Endodermal cell (in vitro differentiated cells): ENCODE measurements around the gene FBXO5. TPM values are rescaled to one million over a fixed set of nuclear protein-coding genes. Genes with fewer than 3 reads are reported as not detected.

Source experiments
- DNase-seq: peaks from one replicate; pipeline ENCODE4 v3.0.0-alpha.2; 2017
- H3K27ac ChIP-seq: 2 replicates; pipeline ENCODE4 v1.5.1; 2013; ENCODE audit warnings: mild to moderate bottlenecking, low read depth, low read length, moderate library complexity
- H3K27me3 ChIP-seq: 2 replicates; pipeline ENCODE4 v1.6.1; 2013; ENCODE audit warnings: mild to moderate bottlenecking, low read length, moderate library complexity; ENCODE audit not compliant: insufficient read depth, control insufficient read depth, poor library complexity, severe bottlenecking
- H3K36me3 ChIP-seq: 2 replicates; pipeline ENCODE4 v1.7.0; 2013; ENCODE audit warnings: mild to moderate bottlenecking, low read length, moderate library complexity; ENCODE audit not compliant: control insufficient read depth, insufficient read depth
- H3K4me1 ChIP-seq: one replicate; pipeline ENCODE4 v1.7.0; 2013; ENCODE audit warnings: low read length; ENCODE audit not compliant: control insufficient read depth, insufficient read depth
- H3K4me3 ChIP-seq: 2 replicates; pipeline ENCODE4 v1.5.1; 2013; ENCODE audit warnings: mild to moderate bottlenecking, low read length, moderate library complexity
- H3K9ac ChIP-seq: 2 replicates; pipeline ENCODE4 v1.6.1; 2013; ENCODE audit warnings: mild to moderate bottlenecking, low read length, moderate library complexity; ENCODE audit not compliant: poor library complexity, severe bottlenecking; ENCODE audit errors: extremely low read depth
- H3K9me3 ChIP-seq: 2 replicates; pipeline ENCODE4 v1.6.1; 2013; ENCODE audit warnings: mild to moderate bottlenecking, low read length, moderate library complexity; ENCODE audit not compliant: control insufficient read depth
- H3K27ac Mint-ChIP-seq: 2 replicates; pipeline ENCODE4 v1.8.0; 2020; ENCODE audit warnings: mixed read lengths
- H3K27me3 Mint-ChIP-seq: 2 replicates; pipeline ENCODE4 v1.8.0; 2021; ENCODE audit warnings: mild to moderate bottlenecking, mixed read lengths; ENCODE audit not compliant: insufficient read depth
- H3K36me3 Mint-ChIP-seq: 2 replicates; pipeline ENCODE4 v1.8.0; 2020; ENCODE audit warnings: low read depth, mixed read lengths
- H3K4me1 Mint-ChIP-seq: 2 replicates; pipeline ENCODE4 v1.8.0; 2020; ENCODE audit warnings: mixed read lengths
- H3K4me3 Mint-ChIP-seq: 2 replicates; pipeline ENCODE4 v1.8.0; 2020; ENCODE audit warnings: mild to moderate bottlenecking, moderate library complexity, mixed read lengths
- H3K9me3 Mint-ChIP-seq: 2 replicates; pipeline ENCODE4 v1.8.0; 2020; ENCODE audit warnings: mild to moderate bottlenecking, mixed read lengths
- CTCF ChIP-seq: fragments of 200-600 bp; sonication (generic); conservative IDR thresholded peaks from 2 replicates; pipeline ENCODE4 v1.5.0; 2021; ENCODE audit warnings: antibody characterized with exemption, mild to moderate bottlenecking
- WGBS, 2 experiments: methylation state at CpG; one replicate each; pipeline versions ENCODE4 v1.1.5 to v1.1.7; 2013; ENCODE audit warnings: missing lambda C conversion rate in 2 of 2, mixed read lengths in 1 of 2; ENCODE audit not compliant: insufficient coverage in 1 of 2, insufficient read length in 1 of 2; 5-methylcytosine and 5-hydroxymethylcytosine counted together
- total RNA-seq, 2 donors: library from RNA; stranded (reverse); fragmentation: NEBNext Ultra II Directional in 1 of 2; extraction: Animal tissue kit (Norgen Biotek cat#: 25700) in 1 of 2; gene quantifications; 2 replicates in 1 of 2; 3 replicates in 1 of 2; pipeline ENCODE4 v1.2.1, GENCODE V29; 2021

FBXO5 gene
- total RNA-seq, 2 donors from 2014 or later = 39.8 to 71.6 TPM

- Mint-ChIP-seq H3K4me3 (no peak overlapping the region), H3K27ac (no peak overlapping the region), H3K36me3 (no peaks in the 10 kb centered on the region), H3K27me3 (no peaks in the 10 kb centered on the region), H3K4me1 (peaks cover 14% of the 10 kb centered on the region), H3K9me3 (no peaks in the 10 kb centered on the region)
- WGBS, 2 experiments = 74% methylated on average over 1 of the region's 1 CpG; no CpG with 5 or more reads in 1 of the 2 experiments
- no peak for DNase-seq
- Histone ChIP-seq H3K9me3 (no peaks in the 10 kb centered on the region), H3K9ac (no peak overlapping the region), H3K4me1 (no peaks in the 10 kb centered on the region), H3K4me3 (no peak overlapping the region), H3K27me3 (no peaks in the 10 kb centered on the region), H3K36me3 (no peaks in the 10 kb centered on the region), H3K27ac (no peak overlapping the region)
- no peak for TF ChIP-seq CTCF
These were observed 48.6 kb upstream of the FBXO5 start for GRCh38 chr6:153031335-153031955.

- Histone ChIP-seq H3K36me3 (no peaks in the 10 kb centered on the region), H3K4me1 (no peaks in the 10 kb centered on the region), H3K27me3 (no peaks in the 10 kb centered on the region), H3K9me3 (no peaks in the 10 kb centered on the region), H3K27ac (no peak overlapping the region), H3K4me3 (no peak overlapping the region), H3K9ac (no peak overlapping the region)
- 86 to 91% methylated on average over 3 to 4 of the region's 4 CpGs for WGBS, 2 experiments
- Mint-ChIP-seq H3K4me1 (peaks cover 14% of the 10 kb centered on the region), H3K27ac (no peak overlapping the region), H3K9me3 (no peaks in the 10 kb centered on the region), H3K36me3 (no peaks in the 10 kb centered on the region), H3K4me3 (no peak overlapping the region), H3K27me3 (no peaks in the 10 kb centered on the region)
- no peak for TF ChIP-seq CTCF
- DNase-seq = no peak
These were observed 46.1 kb upstream of the FBXO5 start for GRCh38 chr6:153028963-153029362.

- no peaks in the 10 kb centered on the region for H3K9me3 ChIP-seq
- H3K27me3 ChIP-seq = no peaks in the 10 kb centered on the region
- H3K36me3 ChIP-seq = no peaks in the 10 kb centered on the region
- no peak overlapping the region for H3K4me3 ChIP-seq
- H3K9me3 Mint-ChIP-seq = no peaks in the 10 kb centered on the region
- H3K9ac ChIP-seq = no peak overlapping the region
- no peaks in the 10 kb centered on the region for H3K27me3 Mint-ChIP-seq
- H3K4me1 ChIP-seq = no peaks in the 10 kb centered on the region
- no peak overlapping the region for H3K4me3 Mint-ChIP-seq
- WGBS, 2 experiments = 93 to 95% methylated on average over 2 of the region's 2 CpGs
- DNase-seq = no peak
- no peak overlapping the region for H3K27ac Mint-ChIP-seq
- H3K36me3 Mint-ChIP-seq = no peaks in the 10 kb centered on the region
- peaks cover 14% of the 10 kb centered on the region for H3K4me1 Mint-ChIP-seq
- TF ChIP-seq CTCF = no peak
- H3K27ac ChIP-seq = no peak overlapping the region
These were observed 45.4 kb upstream of the FBXO5 start for GRCh38 chr6:153028286-153028685.
